Measurements from ENCODE around the gene TPSD1.

DNA sequence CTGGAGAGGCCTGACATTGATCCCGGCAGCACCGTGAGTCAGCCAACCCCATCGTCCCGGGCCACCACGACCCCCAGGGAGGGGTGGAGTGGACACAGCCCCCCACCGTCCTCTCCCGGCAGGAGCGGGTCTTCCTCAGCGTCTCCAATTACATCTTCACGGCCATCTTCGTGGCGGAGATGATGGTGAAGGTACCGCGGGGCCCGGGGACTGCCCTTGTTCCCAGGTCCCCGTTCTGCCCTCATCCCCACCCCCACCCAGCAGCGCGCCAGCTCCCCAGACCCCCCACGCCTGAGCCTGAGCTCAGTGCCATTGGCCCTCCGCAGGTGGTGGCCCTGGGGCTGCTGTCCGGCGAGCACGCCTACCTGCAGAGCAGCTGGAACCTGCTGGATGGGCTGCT is 45.4 kb upstream of the TPSD1 start:
- no peak for TF ChIP-seq POLR2AphosphoS2 (IDR thresholded peaks at IDR 0.05; ENCODE audit: low read length)
- no peak for TF ChIP-seq YY1 (IDR thresholded peaks at IDR 0.05; ENCODE audit: borderline replicate concordance in 1 of 3, control insufficient read depth in 1 of 3, extremely low read depth in 1 of 3, insufficient read depth in 3 of 3, insufficient read length in 1 of 3, insufficient replicate concordance in 2 of 3, low read depth in 1 of 3, low read length in 2 of 3)
- TF ChIP-seq, protein P1, sequence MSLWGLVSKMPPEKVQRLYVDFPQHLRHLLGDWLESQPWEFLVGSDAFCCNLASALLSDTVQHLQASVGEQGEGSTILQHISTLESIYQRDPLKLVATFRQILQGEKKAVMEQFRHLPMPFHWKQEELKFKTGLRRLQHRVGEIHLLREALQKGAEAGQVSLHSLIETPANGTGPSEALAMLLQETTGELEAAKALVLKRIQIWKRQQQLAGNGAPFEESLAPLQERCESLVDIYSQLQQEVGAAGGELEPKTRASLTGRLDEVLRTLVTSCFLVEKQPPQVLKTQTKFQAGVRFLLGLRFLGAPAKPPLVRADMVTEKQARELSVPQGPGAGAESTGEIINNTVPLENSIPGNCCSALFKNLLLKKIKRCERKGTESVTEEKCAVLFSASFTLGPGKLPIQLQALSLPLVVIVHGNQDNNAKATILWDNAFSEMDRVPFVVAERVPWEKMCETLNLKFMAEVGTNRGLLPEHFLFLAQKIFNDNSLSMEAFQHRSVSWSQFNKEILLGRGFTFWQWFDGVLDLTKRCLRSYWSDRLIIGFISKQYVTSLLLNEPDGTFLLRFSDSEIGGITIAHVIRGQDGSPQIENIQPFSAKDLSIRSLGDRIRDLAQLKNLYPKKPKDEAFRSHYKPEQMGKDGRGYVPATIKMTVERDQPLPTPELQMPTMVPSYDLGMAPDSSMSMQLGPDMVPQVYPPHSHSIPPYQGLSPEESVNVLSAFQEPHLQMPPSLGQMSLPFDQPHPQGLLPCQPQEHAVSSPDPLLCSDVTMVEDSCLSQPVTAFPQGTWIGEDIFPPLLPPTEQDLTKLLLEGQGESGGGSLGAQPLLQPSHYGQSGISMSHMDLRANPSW (CRISPR knock-in tag; IDR thresholded peaks at IDR 0.05), result no peak
- TF ChIP-seq KDM4B (IDR thresholded peaks at IDR 0.05; ENCODE audit: borderline replicate concordance in 2 of 2, low read depth in 1 of 2), result no peak
- no peak for TF ChIP-seq ZNF3 (CRISPR knock-in tag; IDR thresholded peaks at IDR 0.05)
- no peak for TF ChIP-seq CHD1 (IDR thresholded peaks at IDR 0.05; ENCODE audit: low read length)
- no peak for TF ChIP-seq MAFK (IDR thresholded peaks at IDR 0.05; ENCODE audit: low read length)
- TF ChIP-seq HOXB6 (CRISPR knock-in tag; IDR thresholded peaks at IDR 0.05; ENCODE audit: borderline replicate concordance), result no peak
- TF ChIP-seq, protein P2, sequence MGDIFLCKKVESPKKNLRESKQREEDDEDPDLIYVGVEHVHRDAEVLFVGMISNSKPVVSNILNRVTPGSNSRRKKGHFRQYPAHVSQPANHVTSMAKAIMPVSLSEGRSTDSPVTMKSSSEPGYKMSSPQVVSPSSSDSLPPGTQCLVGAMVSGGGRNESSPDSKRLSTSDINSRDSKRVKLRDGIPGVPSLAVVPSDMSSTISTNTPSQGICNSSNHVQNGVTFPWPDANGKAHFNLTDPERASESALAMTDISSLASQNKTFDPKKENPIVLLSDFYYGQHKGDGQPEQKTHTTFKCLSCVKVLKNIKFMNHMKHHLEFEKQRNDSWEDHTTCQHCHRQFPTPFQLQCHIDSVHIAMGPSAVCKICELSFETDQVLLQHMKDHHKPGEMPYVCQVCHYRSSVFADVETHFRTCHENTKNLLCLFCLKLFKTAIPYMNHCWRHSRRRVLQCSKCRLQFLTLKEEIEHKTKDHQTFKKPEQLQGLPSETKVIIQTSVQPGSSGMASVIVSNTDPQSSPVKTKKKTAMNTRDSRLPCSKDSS (IDR thresholded peaks at IDR 0.05; ENCODE audit: low read depth, partially characterized antibody), result no peak
- TF ChIP-seq, protein P3, sequence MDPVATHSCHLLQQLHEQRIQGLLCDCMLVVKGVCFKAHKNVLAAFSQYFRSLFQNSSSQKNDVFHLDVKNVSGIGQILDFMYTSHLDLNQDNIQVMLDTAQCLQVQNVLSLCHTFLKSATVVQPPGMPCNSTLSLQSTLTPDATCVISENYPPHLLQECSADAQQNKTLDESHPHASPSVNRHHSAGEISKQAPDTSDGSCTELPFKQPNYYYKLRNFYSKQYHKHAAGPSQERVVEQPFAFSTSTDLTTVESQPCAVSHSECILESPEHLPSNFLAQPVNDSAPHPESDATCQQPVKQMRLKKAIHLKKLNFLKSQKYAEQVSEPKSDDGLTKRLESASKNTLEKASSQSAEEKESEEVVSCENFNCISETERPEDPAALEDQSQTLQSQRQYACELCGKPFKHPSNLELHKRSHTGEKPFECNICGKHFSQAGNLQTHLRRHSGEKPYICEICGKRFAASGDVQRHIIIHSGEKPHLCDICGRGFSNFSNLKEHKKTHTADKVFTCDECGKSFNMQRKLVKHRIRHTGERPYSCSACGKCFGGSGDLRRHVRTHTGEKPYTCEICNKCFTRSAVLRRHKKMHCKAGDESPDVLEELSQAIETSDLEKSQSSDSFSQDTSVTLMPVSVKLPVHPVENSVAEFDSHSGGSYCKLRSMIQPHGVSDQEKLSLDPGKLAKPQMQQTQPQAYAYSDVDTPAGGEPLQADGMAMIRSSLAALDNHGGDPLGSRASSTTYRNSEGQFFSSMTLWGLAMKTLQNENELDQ (CRISPR knock-in tag; IDR thresholded peaks at IDR 0.05; ENCODE audit: borderline replicate concordance), result no peak
- TF ChIP-seq POLR2AphosphoS5 (IDR thresholded peaks at IDR 0.05; ENCODE audit: control insufficient read depth, insufficient read depth, low read depth, low read length), result no peak
- TF ChIP-seq RBM22 (IDR thresholded peaks at IDR 0.05; ENCODE audit: low read depth, low read length, poor library complexity, severe bottlenecking), result no peak
- TF ChIP-seq, protein P4, sequence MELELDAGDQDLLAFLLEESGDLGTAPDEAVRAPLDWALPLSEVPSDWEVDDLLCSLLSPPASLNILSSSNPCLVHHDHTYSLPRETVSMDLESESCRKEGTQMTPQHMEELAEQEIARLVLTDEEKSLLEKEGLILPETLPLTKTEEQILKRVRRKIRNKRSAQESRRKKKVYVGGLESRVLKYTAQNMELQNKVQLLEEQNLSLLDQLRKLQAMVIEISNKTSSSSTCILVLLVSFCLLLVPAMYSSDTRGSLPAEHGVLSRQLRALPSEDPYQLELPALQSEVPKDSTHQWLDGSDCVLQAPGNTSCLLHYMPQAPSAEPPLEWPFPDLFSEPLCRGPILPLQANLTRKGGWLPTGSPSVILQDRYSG (tag; conservative IDR thresholded peaks at IDR 0.05; ENCODE audit: low read depth), result no peak
